Stimulated activated memory B cell treated with anti-CD40 and anti-IgM and Interleukin-4, amounts not matched to agents 10 μg/mL and 1 μg/mL and 100 μg/mL, for 72 hours (primary cell): ENCODE data around the gene LRRC53.

ENCODE experiments used
- ATAC-seq: fragments of 150-1000 bp; cut with Tn5 transposase; 2 replicates; pipeline ENCODE4 v1.10.0; 2021
- H3K27ac Mint-ChIP-seq: one replicate; pipeline ENCODE4 v1.8.0; 2022; ENCODE audit warnings: mild to moderate bottlenecking, mixed read lengths
- H3K27me3 Mint-ChIP-seq: one replicate; pipeline ENCODE4 v1.8.0; 2022; ENCODE audit warnings: mixed read lengths
- H3K36me3 Mint-ChIP-seq: one replicate; pipeline ENCODE4 v1.8.0; 2022; ENCODE audit warnings: mixed read lengths
- H3K4me1 Mint-ChIP-seq: one replicate; pipeline ENCODE4 v1.8.0; 2022; ENCODE audit warnings: mixed read lengths
- H3K4me3 Mint-ChIP-seq: one replicate; pipeline ENCODE4 v1.8.0; 2022; ENCODE audit warnings: mild to moderate bottlenecking, moderate library complexity, mixed read lengths
- H3K9me3 Mint-ChIP-seq: one replicate; pipeline ENCODE4 v1.8.0; 2022; ENCODE audit warnings: mixed read lengths

LRRC53 gene

DNA sequence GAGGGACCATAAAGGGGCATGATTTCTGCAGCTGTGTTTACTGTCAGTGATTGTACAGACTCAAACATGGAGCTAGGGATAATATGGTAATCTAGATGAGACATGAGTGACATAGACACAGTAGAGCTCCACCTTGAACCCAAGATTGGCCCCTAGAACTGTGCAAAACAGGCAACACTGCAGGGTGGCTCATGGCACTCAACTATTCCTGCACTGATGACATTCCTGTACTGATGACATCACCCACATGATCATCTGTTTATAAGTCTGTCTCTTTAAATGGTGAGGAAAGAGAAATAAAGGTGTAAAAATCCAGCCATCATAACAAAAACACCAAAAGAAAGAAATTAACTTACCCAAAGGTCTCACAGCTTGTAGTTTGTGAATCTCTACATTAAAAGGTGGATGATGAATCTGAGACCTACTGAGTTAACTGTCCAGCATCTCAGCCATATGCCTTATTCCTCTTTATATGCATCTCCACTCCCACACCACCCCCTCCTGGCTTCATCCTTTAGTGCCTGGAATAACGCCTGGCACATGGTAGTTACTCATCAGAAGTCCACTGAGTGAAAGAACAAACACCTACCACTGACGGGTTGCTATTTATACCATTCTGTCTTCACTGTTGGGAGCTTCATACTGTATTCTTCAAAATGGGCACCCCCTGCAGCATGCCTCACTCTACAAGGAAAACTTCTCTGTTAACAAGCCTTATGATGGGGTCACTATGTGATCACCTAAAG, at the start of gene LRRC53:
TSS of gene LRRC53 (minus strand) at position 442 of the 746 bp plus-strand sequence. CDS start 29,262 bp downstream, outside the sequence.
- H3K27me3 Mint-ChIP-seq = peaks cover 9% of the 10 kb centered on the region
- no peaks in the 10 kb centered on the region for H3K36me3 Mint-ChIP-seq
- H3K4me3 Mint-ChIP-seq = no peak within 1 kb of the TSS
- no peaks in the 10 kb centered on the region for H3K4me1 Mint-ChIP-seq
- no peak within 1 kb of the TSS for H3K27ac Mint-ChIP-seq
- H3K9me3 Mint-ChIP-seq = no peaks in the 10 kb centered on the region
- ATAC-seq = no peak

GRCh38 chr1:74549932-74550331, 37.5 kb upstream of the LRRC53 start:
- no peak for ATAC-seq
- peaks cover 24% of the 10 kb centered on the region for H3K27me3 Mint-ChIP-seq
- no peaks in the 10 kb centered on the region for H3K36me3 Mint-ChIP-seq
- no peak overlapping the region for H3K27ac Mint-ChIP-seq
- H3K4me3 Mint-ChIP-seq = no peak overlapping the region
- H3K4me1 Mint-ChIP-seq = no peaks in the 10 kb centered on the region
- no peaks in the 10 kb centered on the region for H3K9me3 Mint-ChIP-seq

- ATAC-seq = no peak
- H3K27ac Mint-ChIP-seq = no peak overlapping the region
- no peak overlapping the region for H3K4me3 Mint-ChIP-seq
- peaks cover 24% of the 10 kb centered on the region for H3K27me3 Mint-ChIP-seq
- no peaks in the 10 kb centered on the region for H3K9me3 Mint-ChIP-seq
- no peaks in the 10 kb centered on the region for H3K4me1 Mint-ChIP-seq
- H3K36me3 Mint-ChIP-seq = no peaks in the 10 kb centered on the region
These were observed 36.7 kb upstream of the LRRC53 start for GRCh38 chr1:74548961-74549750.

GRCh38 chr1:74545821-74546220, 33.4 kb upstream of the LRRC53 start:
- Mint-ChIP-seq H3K9me3 (no peaks in the 10 kb centered on the region), H3K4me3 (no peak overlapping the region), H3K27ac (no peak overlapping the region), H3K4me1 (no peaks in the 10 kb centered on the region), H3K27me3 (peaks cover 18% of the 10 kb centered on the region), H3K36me3 (no peaks in the 10 kb centered on the region)
- ATAC-seq = no peak

GRCh38 chr1:74534241-74534640, 21.8 kb upstream of the LRRC53 start:
- Mint-ChIP-seq H3K4me1 (no peaks in the 10 kb centered on the region), H3K36me3 (no peaks in the 10 kb centered on the region), H3K27me3 (no peaks in the 10 kb centered on the region), H3K4me3 (no peak overlapping the region), H3K27ac (no peak overlapping the region), H3K9me3 (no peaks in the 10 kb centered on the region)
- ATAC-seq = no peak

GRCh38 chr1:74531796-74532195, 19.4 kb upstream of the LRRC53 start:
- peaks cover 15% of the 10 kb centered on the region for H3K27me3 Mint-ChIP-seq
- H3K4me3 Mint-ChIP-seq = no peak overlapping the region
- no peaks in the 10 kb centered on the region for H3K36me3 Mint-ChIP-seq
- H3K9me3 Mint-ChIP-seq = no peaks in the 10 kb centered on the region
- no peaks in the 10 kb centered on the region for H3K4me1 Mint-ChIP-seq
- ATAC-seq = no peak
- no peak overlapping the region for H3K27ac Mint-ChIP-seq

DNA sequence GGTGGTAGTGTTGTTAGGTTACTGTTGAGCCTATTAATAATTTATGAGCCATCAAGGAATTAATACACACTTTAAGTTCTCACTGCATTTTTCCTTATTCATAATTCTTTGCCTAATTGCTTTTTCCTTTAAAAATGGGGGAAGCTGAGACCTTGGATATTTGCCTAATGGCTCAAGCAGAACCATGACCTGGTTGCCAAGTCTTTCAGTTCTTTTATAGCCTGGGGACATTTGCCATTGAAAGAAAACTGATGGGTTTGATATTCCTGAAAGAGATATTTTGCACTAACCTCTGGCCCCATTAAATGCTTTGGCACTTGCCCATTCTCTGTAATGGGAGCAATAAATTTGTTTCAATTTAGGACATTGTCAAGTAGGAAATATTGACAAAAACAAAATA, 18.5 kb upstream of the LRRC53 start:
- H3K9me3 Mint-ChIP-seq = no peaks in the 10 kb centered on the region
- no peaks in the 10 kb centered on the region for H3K36me3 Mint-ChIP-seq
- H3K4me3 Mint-ChIP-seq = no peak overlapping the region
- H3K4me1 Mint-ChIP-seq = no peaks in the 10 kb centered on the region
- no peak overlapping the region for H3K27ac Mint-ChIP-seq
- ATAC-seq = no peak
- H3K27me3 Mint-ChIP-seq = peaks cover 15% of the 10 kb centered on the region

DNA sequence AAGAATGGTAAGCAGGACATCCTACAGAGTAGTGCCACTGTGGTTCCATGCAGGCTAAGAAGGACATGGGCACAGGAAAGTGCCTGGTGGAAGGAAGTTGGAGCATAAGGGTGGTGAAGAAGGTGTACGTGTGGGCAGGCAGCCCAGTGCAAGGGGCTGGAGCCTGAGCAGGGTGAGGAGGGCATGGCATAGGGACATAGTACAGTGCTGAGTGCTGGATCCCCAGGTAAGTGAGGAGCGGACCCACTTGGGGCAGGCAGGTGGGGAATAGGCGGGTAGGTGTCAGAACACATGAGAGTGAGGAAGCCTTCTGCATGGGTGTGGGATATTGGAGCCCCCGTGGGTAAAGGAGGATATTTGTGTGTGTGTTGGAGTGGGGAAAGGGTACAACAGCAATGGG, 15.7 kb upstream of the LRRC53 start:
- H3K4me1 Mint-ChIP-seq = no peaks in the 10 kb centered on the region
- no peaks in the 10 kb centered on the region for H3K9me3 Mint-ChIP-seq
- H3K36me3 Mint-ChIP-seq = no peaks in the 10 kb centered on the region
- ATAC-seq = peak; percentile 47
- H3K27ac Mint-ChIP-seq = no peak overlapping the region
- H3K27me3 Mint-ChIP-seq = peaks cover 24% of the 10 kb centered on the region
- H3K4me3 Mint-ChIP-seq = no peak overlapping the region

- H3K27me3 Mint-ChIP-seq = peaks cover 24% of the 10 kb centered on the region
- no peaks in the 10 kb centered on the region for H3K4me1 Mint-ChIP-seq
- H3K4me3 Mint-ChIP-seq = no peak overlapping the region
- H3K27ac Mint-ChIP-seq = no peak overlapping the region
- ATAC-seq = no peak
- H3K9me3 Mint-ChIP-seq = no peaks in the 10 kb centered on the region
- H3K36me3 Mint-ChIP-seq = no peaks in the 10 kb centered on the region
These were observed 14.3 kb upstream of the LRRC53 start for GRCh38 chr1:74526708-74527107.

- no peaks in the 10 kb centered on the region for H3K36me3 Mint-ChIP-seq
- peaks cover 37% of the 10 kb centered on the region for H3K27me3 Mint-ChIP-seq
- ATAC-seq = no peak
- H3K4me1 Mint-ChIP-seq = no peaks in the 10 kb centered on the region
- no peak overlapping the region for H3K27ac Mint-ChIP-seq
- no peaks in the 10 kb centered on the region for H3K9me3 Mint-ChIP-seq
- H3K4me3 Mint-ChIP-seq = no peak overlapping the region
These were observed 11.6 kb upstream of the LRRC53 start for GRCh38 chr1:74523873-74524480.

DNA sequence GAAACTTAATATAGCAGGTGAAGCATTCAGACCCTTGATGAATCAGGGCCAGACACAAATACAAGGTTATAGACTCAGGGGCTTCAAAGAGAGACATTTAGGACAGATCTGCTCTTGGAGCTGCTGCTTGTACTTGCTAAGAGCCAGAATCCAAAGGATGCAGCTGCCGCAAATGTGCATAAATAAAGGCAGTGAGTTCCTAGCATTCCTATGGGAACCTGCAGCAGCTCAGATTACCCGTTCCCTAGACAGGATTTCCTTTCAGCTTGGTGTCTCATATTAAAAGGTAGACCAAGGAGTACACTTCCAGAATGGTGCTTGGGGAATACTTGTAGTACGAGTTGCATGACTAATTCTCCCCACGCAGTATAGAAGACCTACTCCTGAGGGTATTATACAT, 9.7 kb upstream of the LRRC53 start:
- no peaks in the 10 kb centered on the region for H3K9me3 Mint-ChIP-seq

GRCh38 chr1:74517599-74518051, 5.2 kb upstream of the LRRC53 start:
- no peaks in the 10 kb centered on the region for H3K36me3 Mint-ChIP-seq
- H3K4me3 Mint-ChIP-seq = no peak overlapping the region
- H3K27me3 Mint-ChIP-seq = peaks cover 13% of the 10 kb centered on the region
- no peak overlapping the region for H3K27ac Mint-ChIP-seq
- no peaks in the 10 kb centered on the region for H3K9me3 Mint-ChIP-seq
- peaks cover 7% of the 10 kb centered on the region for H3K4me1 Mint-ChIP-seq
- ATAC-seq = peak; percentile 70

More for the DNA sequence above, 9.7 kb upstream of the LRRC53 start:
- peaks cover 25% of the 10 kb centered on the region for H3K27me3 Mint-ChIP-seq
- no peak overlapping the region for H3K4me3 Mint-ChIP-seq
- no peak overlapping the region for H3K27ac Mint-ChIP-seq
- no peak for ATAC-seq
- no peaks in the 10 kb centered on the region for H3K36me3 Mint-ChIP-seq
- H3K4me1 Mint-ChIP-seq = peaks cover 7% of the 10 kb centered on the region

GRCh38 chr1:74513411-74514300, 1.2 kb upstream of the LRRC53 start:
- Mint-ChIP-seq H3K36me3 (no peaks in the 10 kb centered on the region), H3K27ac (no peak overlapping the region), H3K9me3 (no peaks in the 10 kb centered on the region), H3K27me3 (peaks cover 9% of the 10 kb centered on the region), H3K4me1 (peaks cover 7% of the 10 kb centered on the region), H3K4me3 (no peak overlapping the region)
- ATAC-seq = no peak

DNA sequence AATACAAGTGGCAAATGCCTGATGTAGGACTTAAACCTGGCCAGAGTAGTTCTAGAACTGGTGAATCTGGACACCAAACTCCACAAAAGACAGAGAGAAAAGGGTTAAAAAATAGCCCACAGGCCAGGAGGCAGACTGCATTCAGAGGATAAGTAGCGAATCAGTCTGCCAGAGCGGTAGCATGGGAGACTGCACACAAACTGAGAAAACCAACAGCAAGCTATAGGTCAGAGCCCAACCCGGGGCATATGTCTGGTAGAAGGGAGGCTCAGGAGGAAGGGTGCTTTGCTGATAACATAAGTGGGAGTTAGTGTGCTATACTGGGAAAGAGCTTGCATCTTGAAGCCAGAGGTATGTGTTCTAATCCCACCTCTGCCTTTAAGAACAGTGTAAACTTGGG, 4.0 kb downstream of the LRRC53 start:
- Mint-ChIP-seq H3K27ac (no peak overlapping the region), H3K9me3 (no peaks in the 10 kb centered on the region), H3K36me3 (no peaks in the 10 kb centered on the region)

More for the DNA sequence above, 4.0 kb downstream of the LRRC53 start:
- peaks cover 9% of the 10 kb centered on the region for H3K27me3 Mint-ChIP-seq
- ATAC-seq = no peak
- no peak overlapping the region for H3K4me3 Mint-ChIP-seq
- no peaks in the 10 kb centered on the region for H3K4me1 Mint-ChIP-seq
